NT2/D1 (cell line): Measurements from ENCODE around the gene PLCG2.

ENCODE experiments used
- SUZ12 ChIP-seq: IDR thresholded peaks from 2 replicates; pipeline ENCODE4 v1.6.1; 2011; ENCODE audit not compliant: insufficient read length, insufficient read depth; ENCODE audit errors: extremely low read depth
- YY1 ChIP-seq: IDR thresholded peaks from 2 replicates; pipeline ENCODE4 v1.6.1; 2011; ENCODE audit not compliant: insufficient read length, insufficient read depth
- ZNF274 ChIP-seq: IDR thresholded peaks from 2 replicates; pipeline ENCODE4 v1.6.1; 2011; ENCODE audit warnings: mild to moderate bottlenecking, low read depth, low read length

- TF ChIP-seq ZNF274 (no peak), SUZ12 (no peak), YY1 (no peak)
Measured at GRCh38 chr16:81938326-81939163, 159.5 kb downstream of the PLCG2 start.
